ENCODE measurements around the gene WDR19.
"Not testable (repeated sequence)": the region's sequence is repeated elsewhere in the genome, so short reads cannot be mapped to it uniquely, and the experiment has no call there.

The WDR19 gene

DNA sequence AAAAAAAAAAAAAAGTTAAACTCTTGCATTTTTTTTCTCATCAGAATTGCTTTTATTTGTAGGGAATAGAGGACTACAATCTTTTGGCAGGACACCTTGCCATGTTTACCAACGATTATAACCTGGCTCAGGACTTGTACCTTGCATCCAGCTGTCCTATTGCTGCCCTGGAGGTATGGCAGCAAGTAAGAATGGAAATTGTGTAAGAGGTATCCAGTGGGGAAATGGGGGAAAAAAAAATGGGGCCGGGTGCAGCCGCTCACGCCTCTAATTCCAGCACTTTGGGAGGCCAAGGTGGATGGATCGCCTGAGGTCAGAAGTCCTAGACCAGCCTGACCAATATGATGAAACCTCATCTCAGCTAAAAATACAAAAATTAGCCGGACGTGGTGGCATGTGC is 49.8 kb downstream of the WDR19 start:
- DNase-seq (ENCODE audit: low read depth, low spot score), result no peak

DNA sequence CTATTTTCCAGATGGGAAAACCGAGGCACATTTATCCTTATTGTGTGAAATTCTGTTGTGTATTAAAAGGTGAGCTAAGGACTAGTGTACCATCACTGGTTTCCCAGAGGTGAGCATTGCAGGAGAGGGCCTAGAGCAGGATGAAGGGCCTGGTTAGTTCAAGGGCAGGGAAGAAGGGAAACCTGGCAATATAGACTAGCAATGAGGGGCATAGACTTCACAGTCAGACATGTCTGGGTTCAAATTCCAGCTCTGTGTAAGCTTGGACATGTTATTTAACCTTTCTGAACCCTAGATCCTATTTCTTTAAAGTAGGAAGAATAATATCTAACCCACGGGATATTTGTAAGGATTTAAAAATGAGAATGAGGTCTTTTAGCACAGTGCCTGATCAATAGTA is 50.8 kb downstream of the WDR19 start:
- DNase-seq (ENCODE audit: low read depth, low spot score), result no peak

DNA sequence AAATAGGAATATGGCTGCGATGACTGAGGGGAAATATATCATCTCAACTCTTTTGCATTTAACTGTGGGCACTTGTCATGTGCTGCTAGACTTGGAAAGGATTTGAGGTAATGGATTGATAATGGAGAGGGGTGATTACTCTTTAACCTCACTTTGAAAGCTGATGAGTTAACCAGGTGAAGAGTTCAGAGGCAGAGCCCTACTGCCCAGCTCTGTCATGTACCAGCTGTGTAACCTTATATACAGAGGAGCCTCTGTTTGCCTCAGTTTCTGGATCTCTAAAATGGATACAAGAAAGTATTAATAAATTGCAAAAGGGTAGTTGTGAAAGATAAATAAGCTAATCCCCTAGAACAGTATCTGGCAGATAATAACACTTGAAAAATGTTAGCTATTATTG is 51.5 kb downstream of the WDR19 start:
- DNase-seq (ENCODE audit: low read depth, low spot score), result no peak

DNA sequence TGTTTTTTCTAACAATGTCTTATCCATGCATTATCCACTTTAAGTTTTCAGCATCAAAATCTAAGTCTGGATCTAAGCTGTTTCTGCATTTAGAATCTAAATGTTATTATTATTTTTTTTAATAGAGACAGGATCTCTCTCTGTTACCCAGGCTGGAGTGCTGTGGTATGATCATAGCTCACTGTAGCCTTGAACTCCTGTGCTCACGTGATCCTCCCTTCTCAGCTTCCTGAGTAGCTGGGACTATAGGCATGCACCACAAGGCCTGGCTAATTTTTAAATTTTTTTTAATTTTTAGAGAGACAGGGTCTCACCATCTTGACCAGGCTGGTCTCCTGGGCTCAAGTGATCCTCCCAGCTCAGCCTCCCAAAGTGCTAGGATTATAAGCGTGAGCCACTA is 52.7 kb downstream of the WDR19 start:
- no peak for DNase-seq (ENCODE audit: low read depth, low spot score)

DNA sequence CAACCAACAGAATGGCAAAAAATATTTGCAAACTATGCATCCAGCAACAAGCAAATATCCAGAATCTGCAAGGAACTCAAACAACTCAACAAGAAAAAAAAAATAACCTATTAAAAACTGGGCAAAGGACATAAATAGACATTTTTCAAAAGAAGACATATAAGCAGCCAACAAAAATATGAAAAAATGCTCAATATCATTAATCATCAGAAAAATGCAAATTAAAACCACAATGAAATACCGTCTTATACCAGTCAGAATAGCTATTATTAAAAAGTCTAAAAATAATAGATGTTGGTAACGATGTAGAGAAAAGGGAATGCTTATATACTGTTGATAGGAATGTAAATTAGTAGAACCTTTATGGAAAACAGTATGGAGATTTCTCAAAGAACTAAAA is 53.4 kb downstream of the WDR19 start:
- DNase-seq (ENCODE audit: low read depth, low spot score), result no peak

DNA sequence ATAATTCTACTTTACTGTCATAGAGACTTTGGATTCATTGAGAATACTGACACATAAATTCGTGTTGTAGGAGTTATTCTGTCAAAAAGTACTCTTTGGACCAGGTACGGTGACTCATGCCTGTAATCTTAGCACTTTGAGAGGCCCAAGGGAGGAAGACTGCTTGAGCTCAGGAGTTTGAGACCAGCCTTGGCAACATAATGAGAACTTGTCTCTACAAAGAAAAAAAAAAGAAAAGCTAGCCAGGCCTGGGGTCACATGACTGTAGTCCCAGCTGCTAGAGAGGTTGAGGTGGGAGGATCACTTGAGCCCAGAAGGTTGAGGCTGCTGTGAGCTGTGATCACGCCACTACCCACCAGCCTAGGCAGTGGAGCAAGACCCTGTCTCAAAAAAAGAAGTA is 54.9 kb downstream of the WDR19 start:
- no peak for DNase-seq (ENCODE audit: low read depth, low spot score)

DNA sequence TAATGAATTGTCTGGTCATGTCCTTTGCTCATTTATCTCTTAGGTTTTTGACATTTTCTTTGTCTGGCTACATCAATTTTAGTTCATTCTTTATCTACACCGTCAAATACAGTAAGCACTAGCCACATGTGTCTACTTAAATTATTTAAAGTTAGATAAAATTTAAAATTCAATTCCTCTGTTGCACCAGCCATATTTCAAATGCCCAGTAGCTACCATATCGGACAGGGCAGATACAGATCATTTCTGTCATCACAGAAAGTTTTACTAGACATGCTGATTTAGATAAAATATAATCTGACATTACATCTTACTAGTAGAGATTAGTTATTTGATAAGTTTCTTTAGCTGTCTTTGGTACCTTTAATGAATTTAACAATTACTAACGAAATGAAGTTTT is 61.1 kb downstream of the WDR19 start:
- no peak for DNase-seq (ENCODE audit: low read depth, low spot score)

DNA sequence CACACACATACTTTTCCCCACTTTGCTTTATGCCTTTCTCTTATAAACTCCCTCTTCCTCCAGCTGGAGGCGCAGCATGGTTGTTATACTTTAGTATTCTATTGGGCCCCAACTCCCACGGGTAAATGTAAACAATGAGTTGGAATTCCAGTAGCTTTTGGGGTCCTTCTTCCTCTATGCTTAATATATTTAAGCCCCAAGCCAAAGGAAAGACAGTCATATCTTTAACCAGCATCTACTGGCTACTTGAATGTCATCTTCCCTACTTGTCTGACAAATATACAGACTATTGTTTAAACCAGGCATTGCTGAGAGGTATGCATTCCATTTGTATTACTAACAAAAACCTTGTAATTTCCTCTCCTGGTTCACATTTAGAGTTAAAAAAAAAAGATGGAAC is 72.9 kb downstream of the WDR19 start:
- DNase-seq (ENCODE audit: low read depth, low spot score), result peak; percentile 55

DNA sequence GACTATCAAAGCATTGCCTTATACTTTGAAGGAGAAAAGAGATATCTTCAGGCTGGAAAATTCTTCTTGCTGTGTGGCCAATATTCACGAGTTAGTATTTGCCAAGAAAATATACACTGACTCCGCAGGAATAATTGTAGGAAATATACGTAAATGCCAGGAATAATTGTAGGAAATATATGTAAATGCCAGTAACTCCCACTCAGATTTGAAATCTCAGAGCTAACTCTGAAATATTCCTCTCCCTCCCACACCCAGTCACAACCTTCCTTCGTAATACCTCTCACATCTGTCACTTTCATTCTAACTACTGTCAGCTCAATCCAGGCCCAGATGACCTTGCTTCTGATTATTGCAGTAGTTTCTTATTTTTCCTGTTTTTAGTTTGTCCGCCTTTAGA is 73.5 kb downstream of the WDR19 start:
- no peak for DNase-seq (ENCODE audit: low read depth, low spot score)

DNA sequence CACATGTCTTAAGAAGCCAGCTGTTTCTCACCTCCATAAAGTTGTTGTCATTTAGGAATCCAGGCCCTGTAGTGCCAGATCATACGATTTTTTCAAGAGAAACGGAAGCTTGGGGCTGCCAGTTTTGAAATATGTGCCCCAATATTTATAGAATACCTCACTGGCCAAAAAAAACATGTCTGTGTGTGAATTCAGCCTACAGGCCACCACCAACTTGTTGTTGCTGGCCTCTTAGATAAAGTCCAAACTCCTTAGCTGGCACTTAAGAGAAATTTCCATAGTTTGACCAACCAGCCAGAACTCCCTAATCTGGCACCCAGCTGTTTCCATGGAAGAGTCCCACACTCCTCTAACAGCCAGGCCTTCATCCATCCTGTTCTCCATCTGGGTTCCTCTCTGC is 74.1 kb downstream of the WDR19 start:
- peak; percentile 52 for DNase-seq (ENCODE audit: low read depth, low spot score)

DNA sequence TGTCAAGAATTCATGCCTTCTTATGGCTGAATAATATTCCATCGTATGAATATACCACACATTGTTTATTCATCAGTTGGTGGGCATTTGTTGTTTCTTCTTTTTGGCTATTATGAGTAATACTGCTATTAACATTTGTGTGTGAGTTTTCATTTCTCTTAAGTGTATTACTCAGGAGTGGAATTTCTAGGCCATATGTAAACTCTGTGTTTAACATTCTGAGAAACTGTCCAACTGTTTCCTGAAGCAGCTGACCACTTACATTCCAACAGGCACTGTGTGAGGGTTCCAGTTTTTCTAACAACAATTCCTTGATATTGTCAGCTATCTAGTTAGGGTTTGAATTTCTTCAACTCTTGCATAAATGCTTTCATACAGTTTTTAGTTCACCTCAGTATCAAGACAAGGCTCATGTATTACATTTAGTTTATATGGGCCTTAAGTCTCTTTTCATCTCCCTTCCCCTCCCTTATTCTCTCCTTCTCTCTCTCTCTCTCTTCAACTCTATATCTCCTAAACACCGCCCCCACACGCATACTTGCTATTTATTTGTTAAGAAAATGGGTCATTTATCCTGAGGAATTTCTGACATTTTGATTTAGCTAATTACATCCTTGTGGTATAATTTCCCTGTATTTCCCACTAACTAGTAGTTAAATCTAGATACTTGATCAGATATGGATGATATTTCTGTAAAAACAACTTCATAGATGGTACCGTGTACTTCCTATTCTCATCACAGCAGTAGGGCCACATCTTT is 77.4 kb downstream of the WDR19 start:
- DNase-seq (ENCODE audit: low read depth, low spot score), result peak; percentile 59

DNA sequence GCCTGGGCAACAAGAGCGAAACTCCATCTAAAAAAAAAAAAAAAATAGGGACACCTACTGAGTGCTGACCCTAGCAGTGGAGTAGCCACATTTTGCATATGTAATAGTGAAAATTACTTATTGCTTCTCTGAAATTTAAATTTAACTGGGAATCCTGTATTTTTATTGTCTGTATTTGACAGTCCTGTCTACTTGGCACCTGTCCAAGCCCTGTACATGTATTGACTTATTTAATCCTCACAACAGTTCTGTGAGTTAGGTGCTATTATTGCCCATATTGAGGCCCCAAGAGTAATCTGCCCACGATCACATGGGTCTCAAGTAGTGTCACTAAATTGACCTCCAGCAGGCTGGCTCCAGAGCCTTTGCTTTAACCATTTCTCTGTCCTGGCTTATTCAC is 81.6 kb downstream of the WDR19 start:
- DNase-seq (ENCODE audit: low read depth, low spot score), result no peak

DNA sequence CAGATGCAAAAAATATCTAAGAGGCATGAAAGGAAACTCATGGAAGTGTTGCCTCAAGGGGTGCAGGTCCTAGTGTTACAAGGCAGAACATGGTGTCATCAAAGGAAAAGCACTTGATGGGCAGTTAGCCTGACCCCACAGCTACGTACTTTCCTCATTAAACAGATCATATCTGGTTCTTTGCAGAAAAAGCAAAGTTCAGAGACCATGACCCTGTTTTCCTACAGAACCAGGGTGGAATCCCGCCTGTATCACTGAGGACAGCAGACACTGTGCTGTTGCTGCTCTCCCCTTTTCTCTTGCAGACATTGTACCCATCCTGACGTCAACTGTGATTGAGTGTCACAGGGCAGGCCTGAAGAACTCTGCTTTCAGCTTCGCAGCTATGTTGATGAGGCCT is 92.2 kb downstream of the WDR19 start:
- no peak for DNase-seq (ENCODE audit: low read depth, low spot score)

DNA sequence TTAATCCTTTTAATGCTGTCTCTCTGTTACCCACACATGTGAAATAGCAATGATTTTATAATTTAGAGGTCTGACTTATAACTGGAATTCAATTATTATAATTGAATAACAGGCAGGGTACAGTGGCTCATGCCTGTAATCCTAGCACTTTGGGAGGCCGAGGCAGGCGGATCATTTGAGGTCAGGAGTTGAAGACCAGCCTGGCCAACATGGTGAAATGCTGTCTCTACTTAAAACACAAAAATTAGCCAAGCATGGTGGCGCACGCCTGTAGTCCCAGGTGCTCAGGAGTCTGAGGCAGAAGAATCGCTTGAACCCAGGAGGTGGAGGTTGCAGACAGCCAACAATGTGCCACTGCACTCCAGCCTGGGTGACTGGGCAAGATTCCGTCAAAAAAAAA is 95.3 kb downstream of the WDR19 start:
- DNase-seq (ENCODE audit: low read depth, low spot score), result not testable (repeated sequence)

DNA sequence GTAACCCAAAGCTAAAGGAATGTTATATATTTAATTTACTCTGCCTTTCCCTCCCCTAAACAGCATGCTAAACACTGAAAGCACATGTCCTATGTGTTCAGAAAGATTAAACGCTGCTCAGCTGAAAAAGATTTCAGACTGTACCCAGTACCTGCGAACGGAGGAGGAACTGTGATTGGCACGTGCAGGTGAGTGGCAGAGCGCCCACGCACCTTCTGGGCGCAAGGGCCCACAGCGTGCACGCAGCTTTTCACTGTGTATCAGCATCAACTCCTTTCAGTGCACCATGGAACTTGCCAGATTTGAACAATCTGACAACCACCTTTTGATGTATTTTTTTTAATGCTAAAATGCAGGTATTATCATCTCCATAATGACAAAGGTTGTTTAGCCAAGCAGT is 96.1 kb downstream of the WDR19 start:
- DNase-seq (ENCODE audit: low read depth, low spot score), result no peak

DNA sequence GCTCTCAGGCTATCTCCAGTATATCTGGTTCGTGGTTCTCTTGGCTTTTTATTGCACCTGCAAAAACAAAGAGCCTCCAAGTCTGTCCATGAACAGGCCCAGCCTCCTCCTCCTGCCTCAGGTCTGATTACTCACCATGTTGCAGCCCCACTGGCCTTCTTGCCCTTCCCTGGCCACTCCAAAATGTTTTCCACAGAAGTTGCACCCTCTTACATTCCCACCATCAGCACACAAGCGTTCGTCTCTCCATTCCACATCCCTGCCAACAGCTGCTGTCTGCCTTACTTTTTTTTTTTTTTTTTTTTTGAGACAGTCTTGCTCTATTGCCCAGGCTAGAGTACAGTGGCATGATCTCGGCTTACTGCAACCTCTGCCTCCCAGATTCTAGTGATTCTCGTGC is 97.1 kb downstream of the WDR19 start:
- DNase-seq (ENCODE audit: low read depth, low spot score), result no peak

DNA sequence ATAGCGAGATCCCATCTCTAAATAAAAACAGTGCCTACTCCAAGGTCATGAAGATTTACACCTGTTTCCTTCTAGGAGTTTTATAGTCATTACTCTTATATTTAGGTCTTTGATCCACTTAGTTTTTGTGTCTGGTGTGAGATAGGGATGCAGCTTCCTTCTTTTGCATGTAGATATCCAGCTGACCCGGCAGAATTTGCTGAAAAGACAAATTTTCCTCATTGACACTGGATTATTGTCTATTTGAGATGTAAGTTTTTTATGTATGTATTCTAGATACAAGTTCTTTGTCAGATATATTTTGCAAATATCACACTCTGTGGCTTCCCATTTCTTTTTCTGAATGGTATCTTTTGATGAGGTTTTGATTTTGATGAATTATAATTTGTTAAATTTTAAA is 98.4 kb downstream of the WDR19 start:
- DNase-seq (ENCODE audit: low read depth, low spot score), result no peak

DNA sequence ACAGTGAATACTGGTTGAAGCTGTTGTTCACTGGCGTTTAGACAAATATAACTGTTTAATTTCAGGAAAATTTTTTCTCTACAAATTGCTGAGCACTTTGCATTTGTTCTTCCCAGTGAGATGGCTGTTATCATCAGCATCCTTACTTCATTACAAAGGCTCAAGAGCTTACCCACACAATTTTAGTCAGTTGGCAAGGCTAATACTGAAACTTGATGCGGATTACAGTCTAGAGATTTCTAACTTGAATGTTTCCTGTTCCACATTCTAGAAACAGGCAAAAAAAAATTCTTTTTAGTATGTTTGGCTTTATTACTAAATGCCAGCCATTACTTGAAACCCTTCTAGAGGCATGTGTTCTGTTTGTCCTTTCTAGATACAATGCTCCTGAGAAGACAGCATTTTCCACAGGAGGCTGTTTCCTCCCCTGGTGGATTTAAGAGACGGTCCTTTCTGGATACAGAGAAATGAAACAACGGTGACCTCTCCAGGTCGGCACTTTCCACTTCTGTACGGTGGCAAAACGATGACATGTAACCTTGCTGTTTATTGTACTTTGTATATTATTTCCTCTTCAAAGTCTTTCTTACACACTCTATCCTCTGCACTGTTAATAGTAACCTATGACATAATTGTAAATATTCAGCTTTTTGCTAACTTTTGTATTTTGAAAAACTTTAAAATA is 102.9 kb downstream of the WDR19 start:
- no peak for DNase-seq (ENCODE audit: low read depth, low spot score)

DNA sequence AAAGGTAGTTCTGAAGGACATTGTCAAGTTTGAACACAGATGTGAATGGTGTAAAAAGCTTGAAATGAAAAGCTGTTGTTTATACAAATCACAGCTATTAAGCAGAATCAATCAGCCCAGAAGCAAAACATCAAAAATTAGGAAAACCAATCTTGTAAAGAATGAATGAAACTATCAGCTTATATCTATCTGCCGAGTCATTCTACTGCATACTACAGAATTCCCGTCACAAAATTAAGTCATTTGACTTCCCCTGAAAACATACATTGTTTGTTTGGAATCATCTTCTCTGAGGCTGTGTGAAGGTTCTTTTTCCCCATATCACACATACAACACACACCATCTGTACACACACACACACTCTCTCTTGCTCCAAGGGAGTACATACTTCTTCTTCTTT is 103.5 kb downstream of the WDR19 start:
- no peak for DNase-seq (ENCODE audit: low read depth, low spot score)

DNA sequence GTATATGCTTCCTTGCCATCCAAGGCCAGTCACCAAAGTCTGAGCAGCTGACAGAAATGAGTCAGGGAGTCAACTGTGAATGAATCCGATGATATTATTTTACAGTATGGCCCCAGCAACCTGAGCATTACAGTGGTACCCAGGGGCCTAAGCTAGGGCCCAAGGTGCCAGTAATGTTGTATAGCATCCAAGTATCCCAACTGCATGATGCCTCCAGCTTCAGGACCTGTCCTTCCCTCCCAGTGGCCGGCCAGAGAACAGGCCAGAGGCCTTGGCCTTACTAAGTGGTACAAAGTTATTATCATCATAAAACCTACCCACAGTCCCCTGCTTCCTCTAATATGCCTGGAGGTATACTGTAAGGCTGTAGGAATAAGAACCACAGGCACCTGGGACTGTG is 103.9 kb downstream of the WDR19 start:
- no peak for DNase-seq (ENCODE audit: low read depth, low spot score)

DNA sequence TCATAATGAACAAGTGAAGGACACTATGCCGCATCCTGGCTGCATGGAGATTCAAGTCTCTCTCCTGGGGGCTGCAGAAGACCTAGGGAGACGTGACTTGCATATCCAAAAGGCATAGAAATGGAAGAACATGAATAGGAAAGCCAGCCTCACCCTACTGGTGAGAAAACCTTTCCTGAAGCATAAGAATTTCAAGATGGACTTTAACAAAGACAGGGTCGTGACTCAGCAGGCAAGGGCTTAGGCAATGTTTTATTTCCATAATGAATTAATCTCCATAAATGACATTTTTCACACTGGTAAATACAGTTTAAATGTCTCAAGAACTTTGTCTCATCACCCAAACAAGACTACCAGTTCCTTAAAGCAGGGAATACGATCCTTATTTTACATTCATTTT is 104.9 kb downstream of the WDR19 start:
- DNase-seq (ENCODE audit: low read depth, low spot score), result no peak

DNA sequence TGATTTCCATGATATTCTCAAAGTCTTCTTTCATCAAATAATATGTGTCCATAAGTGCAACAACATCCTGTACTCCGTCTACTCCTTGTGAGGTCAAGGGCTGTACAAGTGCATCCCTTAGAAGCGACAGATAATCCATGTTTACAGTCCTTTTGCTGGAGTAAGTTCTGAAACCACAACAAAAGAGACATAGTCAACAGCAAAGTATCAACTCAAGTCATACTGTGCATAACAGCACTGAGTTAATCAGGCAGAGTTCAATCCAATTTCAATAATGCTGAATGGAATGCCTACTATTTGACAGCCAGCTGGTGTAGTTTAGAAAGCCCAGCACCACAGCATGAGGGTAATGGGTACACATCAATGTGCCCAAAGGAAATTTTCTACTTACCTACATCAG is 109.4 kb downstream of the WDR19 start:
- DNase-seq (ENCODE audit: low read depth, low spot score), result no peak

DNA sequence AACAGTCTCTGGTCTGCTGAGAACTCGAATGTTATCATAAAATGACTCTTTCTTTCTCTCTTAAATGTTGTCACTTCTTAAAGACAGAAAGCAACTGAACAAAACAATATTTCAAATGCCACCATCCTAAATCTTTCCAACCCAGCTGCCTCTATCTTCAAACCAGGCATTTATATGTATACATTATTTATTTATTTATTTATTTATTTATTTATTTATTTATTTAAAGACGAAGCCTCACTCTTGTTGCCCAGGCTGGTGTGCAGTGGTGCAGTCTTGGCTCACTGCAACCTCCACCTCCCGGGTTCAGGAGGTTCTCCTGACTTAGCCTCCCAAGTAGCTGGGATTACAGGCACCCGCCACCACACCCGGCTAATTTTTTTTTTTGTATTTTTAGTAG is 110.1 kb downstream of the WDR19 start:
- not testable (repeated sequence) for DNase-seq (ENCODE audit: low read depth, low spot score)

DNA sequence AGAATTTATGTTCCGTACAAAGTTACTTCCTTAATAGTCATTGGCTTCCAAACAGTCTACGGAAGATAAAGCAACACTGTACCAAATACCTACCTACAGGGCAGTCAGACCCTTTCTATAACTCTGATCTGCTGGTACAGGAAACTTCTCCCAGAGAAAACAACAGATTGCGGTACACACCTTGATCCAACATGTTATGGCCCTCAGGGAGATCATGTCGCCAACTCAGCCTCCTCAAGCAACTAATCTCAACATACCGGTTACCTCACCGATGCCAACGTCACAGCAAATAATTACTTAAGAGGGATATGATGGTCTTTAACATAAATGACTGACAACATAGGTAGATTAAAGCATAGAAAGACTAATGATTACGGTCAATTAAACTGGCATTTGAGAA is 113.5 kb downstream of the WDR19 start:
- no peak for DNase-seq (ENCODE audit: low read depth, low spot score)
